HG02642 (cell line): ENCODE data around the gene FAM53C.
"Not testable (repeated sequence)": the region's sequence is repeated elsewhere in the genome, so short reads cannot be mapped to it uniquely, and the experiment has no call there.

Experiments used
- ATAC-seq: cut with Tn5 transposase; IDR thresholded peaks from one replicate; pipeline ENCODE4 v1.9.1; 2021; ENCODE audit warnings: mild to moderate bottlenecking; ENCODE audit not compliant: unreplicated experiment, poor library complexity

The FAM53C gene

GRCh38 chr5:138337685-138338410, at the start of gene FAM53C:
Gene FAM53C, plus strand, starts transcription at chr5:138338266. Its CDS starts 3,070 bp downstream, at chr5:138341336.
- peak; percentile 82 for ATAC-seq

- no peak for ATAC-seq
Measured at GRCh38 chr5:138289296-138289695, 48.8 kb upstream of the FAM53C start.

GRCh38 chr5:138303372-138303771, 34.7 kb upstream of the FAM53C start:
- ATAC-seq = no peak

GRCh38 chr5:138305797-138306196, 32.3 kb upstream of the FAM53C start:
- ATAC-seq = no peak

- ATAC-seq = no peak
Measured at GRCh38 chr5:138315751-138316278, 22.3 kb upstream of the FAM53C start.

GRCh38 chr5:138316355-138316754, 21.7 kb upstream of the FAM53C start:
- ATAC-seq = no peak

- not testable (repeated sequence) for ATAC-seq
Measured at GRCh38 chr5:138318211-138318610, 19.9 kb upstream of the FAM53C start.

GRCh38 chr5:138330813-138331448, 7.1 kb upstream of the FAM53C start:
- ATAC-seq = no peak

- peak; percentile 99 for ATAC-seq
Measured at GRCh38 chr5:138331449-138332368, 6.4 kb upstream of the FAM53C start, which contains the start of gene CDC25C. Gene CDC25C, minus strand, starts transcription at chr5:138331804. Its CDS starts 624 bp downstream, at chr5:138331180.

GRCh38 chr5:138334867-138335447, 3.1 kb upstream of the FAM53C start:
- ATAC-seq = no peak

GRCh38 chr5:138336952-138337684, 948 bp upstream of the FAM53C start:
- peak; percentile 13 for ATAC-seq

- peak; percentile 0 for ATAC-seq
Measured at GRCh38 chr5:138338411-138339090, 485 bp downstream of the FAM53C start.

GRCh38 chr5:138339091-138339456, 1.0 kb downstream of the FAM53C start:
- no peak for ATAC-seq

GRCh38 chr5:138339464-138339863, 1.4 kb downstream of the FAM53C start:
- no peak for ATAC-seq

- no peak for ATAC-seq
Measured at GRCh38 chr5:138340008-138340407, 1.9 kb downstream of the FAM53C start.

GRCh38 chr5:138344887-138345622, 7.0 kb downstream of the FAM53C start:
- ATAC-seq = no peak

- no peak for ATAC-seq
Measured at GRCh38 chr5:138346889-138347288, 8.8 kb downstream of the FAM53C start.

- no peak for ATAC-seq
Measured at GRCh38 chr5:138349852-138350562, 11.9 kb downstream of the FAM53C start.
